Stimulated activated CD4-positive, alpha-beta T cell treated with anti-CD3 and anti-CD28 coated beads, Interleukin-4, amount 100 ng/mL, for 24 hours (primary cell): ENCODE data around the gene SMAD4.
"Not testable (repeated sequence)": the region's sequence is repeated elsewhere in the genome, so short reads cannot be mapped to it uniquely, and the experiment has no call there.

ENCODE experiments used
- DNase-seq: peaks from one replicate; pipeline ENCODE4 v3.0.0-alpha.2; 2020

SMAD4 gene

DNA sequence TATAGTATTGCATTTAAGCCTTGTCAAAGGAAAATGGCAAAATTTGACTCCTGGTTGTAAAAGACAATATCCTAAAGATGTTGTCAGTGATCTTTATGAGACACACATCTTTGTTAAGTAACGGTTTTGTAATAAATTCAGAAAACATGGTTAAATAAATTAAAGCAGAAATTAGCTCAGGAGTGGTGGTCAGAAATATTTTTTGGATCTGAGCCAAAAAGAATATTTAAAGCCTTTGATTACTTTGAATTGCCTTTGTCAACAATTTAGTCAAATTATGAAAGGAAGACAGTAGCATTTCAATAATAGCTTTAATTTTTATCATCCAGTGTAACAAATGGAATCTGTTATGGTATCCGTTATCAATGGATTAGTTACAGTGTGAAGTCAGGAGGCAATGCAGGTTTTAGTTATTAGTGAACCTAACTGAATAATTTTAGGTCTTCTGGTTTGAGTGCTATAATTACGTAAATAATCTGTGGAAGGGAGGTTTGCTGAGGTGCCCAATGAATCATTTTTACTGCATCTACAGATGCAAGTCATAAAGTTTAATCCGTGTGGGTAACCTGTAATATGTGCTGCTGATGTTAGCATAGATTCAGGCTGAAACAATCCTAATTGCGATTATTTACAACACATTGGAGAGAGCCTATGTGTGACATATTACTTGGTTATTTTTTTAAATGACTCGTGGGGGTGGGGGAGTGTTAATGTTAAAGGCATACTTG lies 42.7 kb downstream of the SMAD4 start:
- no peak for DNase-seq

DNA sequence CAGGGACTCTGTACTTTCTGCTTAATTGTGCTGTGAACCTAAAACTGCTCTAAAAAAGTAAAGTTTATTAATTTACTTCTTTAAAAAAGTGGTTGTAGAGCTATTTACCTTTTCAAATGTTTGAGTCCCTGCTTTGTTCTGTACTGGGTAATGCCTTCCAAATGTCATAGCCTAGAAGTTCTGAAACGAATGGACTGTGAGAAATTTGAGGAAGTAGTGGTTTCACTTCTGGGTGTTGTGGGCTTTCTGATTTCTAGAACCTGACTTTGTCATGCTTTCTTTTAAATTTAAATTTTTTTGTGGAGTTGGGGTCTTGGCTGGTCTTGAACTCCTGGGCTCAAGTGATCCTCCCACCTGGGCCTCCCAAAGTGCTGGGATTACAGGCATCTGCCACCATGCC lies 44.6 kb downstream of the SMAD4 start:
- DNase-seq, result no peak

DNA sequence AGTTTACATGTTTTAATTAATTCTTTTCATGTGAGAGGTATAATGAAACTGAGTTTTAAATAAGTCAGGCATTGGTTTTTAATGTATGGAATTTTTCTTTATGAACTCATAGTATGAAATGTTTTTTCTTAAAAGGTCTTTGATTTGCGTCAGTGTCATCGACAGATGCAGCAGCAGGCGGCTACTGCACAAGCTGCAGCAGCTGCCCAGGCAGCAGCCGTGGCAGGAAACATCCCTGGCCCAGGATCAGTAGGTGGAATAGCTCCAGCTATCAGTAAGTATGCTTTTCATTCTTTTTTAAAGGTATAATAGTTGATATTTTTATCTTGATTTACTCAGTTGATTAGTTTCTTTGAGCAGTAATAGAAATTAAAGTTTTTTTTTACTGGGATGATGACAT lies 46.5 kb downstream of the SMAD4 start:
- DNase-seq, result no peak

DNA sequence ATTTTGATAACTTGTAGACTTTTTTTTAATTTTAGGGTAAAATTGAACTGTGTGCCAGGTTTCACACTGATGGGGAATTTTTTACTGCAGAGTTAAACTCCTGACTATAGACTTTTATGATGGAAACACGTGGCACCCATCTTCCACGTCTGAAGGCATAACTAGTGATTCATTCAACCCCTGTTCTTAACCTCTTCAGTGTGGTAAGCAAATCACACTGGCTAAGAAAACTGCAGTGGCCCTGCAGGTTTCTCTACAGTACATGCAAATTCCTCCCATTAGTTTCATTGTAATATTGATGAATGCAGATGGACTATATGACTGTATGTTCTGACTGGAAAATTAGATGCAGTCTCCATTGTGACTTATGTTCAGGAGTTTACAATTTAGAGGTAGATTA lies 47.2 kb downstream of the SMAD4 start:
- no peak for DNase-seq

- DNase-seq, result no peak
Observed at GRCh38 chr18:51078026-51078425, 48.0 kb downstream of the SMAD4 start.

GRCh38 chr18:51082571-51083267 lies 52.7 kb downstream of the SMAD4 start:
- no peak for DNase-seq

DNA sequence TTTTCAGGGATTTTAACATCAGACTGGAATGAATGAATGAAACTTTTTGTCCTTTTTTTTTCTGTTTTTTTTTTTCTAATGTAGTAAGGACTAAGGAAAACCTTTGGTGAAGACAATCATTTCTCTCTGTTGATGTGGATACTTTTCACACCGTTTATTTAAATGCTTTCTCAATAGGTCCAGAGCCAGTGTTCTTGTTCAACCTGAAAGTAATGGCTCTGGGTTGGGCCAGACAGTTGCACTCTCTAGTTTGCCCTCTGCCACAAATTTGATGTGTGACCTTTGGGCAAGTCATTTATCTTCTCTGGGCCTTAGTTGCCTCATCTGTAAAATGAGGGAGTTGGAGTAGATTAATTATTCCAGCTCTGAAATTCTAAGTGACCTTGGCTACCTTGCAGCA lies 53.4 kb downstream of the SMAD4 start:
- DNase-seq, result no peak

GRCh38 chr18:51088410-51088809 lies 58.4 kb downstream of the SMAD4 start:
- no peak for DNase-seq

DNA sequence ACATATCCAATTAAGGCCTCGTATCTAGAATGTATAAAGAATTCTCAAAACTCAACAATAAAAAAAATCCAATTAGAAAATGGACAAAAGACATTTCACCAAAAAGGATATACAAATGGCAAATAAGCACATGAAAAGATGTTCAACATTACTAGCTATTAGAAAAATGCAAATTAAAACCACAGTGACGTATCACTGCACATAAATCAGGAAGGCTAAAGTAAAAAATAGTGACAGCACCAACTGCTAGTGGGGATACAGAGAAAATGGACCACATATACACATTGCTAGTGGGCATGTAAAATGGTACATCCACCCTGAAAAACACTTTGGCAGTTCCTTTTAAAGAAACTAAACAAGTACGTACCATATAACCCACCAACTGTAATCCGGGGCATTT lies 59.7 kb downstream of the SMAD4 start:
- DNase-seq, result no peak

GRCh38 chr18:51091270-51091669 lies 61.3 kb downstream of the SMAD4 start:
- DNase-seq, result no peak

GRCh38 chr18:51092117-51092516 lies 62.1 kb downstream of the SMAD4 start:
- DNase-seq, result no peak

DNA sequence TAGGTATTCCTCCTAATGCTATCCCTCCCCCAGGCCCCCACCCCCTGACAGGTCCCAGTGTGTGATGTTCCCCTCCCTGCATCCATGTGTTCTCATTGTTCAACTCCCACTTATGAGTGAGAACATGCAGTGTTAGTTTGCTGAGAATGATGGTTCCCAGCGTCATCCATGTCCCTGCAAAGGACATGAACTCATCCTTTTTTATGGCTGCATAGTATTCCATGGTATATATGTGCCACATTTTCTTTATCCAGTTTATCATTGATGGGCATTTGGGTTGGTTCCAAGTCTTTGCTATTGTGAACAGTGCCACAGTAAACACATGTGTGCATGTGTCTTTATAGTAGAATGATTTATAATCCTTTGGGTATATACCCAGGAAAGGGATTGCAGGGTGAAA lies 63.0 kb downstream of the SMAD4 start:
- DNase-seq, result not testable (repeated sequence)

DNA sequence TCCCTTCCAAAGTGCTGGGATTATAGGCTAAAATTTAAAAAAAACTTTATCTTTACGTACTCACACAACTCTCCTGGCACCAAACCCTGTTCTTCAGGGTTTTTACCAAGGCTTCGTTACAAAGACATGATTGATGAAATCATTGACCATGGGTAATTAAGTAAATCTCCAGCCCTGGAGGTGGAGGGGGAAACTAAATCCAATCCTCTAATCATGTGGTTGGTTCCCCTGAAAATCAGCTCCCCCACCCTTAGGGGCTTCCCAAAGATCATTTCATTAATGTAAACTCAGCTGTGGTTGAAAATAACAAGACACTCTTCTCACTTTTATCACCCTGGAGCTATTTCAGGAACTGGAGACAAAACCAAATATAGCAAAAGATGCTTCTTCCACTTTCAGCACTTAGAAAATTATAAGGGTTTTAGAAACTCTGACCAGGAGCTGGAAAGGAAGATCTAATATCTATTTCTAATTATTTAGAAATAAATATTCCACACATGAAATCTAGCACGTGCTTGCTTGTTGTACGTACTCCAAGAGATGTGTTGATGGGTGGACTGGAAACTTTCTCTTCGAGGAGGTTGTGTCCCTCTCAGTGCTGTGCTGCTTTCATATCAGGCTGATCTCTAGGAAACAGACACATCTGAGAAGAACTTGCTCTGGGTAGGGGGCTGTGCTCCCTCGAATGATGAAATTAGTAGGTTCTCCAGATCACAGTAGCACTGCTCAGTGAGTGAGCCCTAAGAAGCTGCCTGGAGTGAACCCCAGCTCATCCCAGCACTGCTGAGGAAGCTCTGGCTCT lies 67.2 kb downstream of the SMAD4 start:
- DNase-seq, result no peak

DNA sequence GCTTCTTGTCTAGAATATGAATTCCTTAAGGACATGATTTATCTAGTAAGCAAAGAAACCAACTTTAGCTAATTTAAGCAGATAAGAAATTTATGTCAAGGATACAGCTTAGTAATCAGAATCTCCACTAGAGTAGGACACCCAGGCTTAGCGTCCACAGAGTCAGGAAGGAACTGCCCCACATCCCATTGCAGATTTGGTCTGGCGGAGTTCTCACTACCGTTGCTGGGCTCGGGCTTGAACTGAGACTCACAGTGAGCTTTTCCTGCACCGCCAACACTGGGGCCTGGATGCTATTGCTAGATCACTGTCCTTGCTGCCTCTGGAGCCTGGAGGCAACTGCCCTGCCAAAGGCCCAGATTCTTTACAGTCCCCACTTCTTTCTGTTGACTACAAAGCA lies 68.1 kb downstream of the SMAD4 start:
- no peak for DNase-seq

GRCh38 chr18:51098513-51098912 lies 68.5 kb downstream of the SMAD4 start:
- DNase-seq, result no peak

DNA sequence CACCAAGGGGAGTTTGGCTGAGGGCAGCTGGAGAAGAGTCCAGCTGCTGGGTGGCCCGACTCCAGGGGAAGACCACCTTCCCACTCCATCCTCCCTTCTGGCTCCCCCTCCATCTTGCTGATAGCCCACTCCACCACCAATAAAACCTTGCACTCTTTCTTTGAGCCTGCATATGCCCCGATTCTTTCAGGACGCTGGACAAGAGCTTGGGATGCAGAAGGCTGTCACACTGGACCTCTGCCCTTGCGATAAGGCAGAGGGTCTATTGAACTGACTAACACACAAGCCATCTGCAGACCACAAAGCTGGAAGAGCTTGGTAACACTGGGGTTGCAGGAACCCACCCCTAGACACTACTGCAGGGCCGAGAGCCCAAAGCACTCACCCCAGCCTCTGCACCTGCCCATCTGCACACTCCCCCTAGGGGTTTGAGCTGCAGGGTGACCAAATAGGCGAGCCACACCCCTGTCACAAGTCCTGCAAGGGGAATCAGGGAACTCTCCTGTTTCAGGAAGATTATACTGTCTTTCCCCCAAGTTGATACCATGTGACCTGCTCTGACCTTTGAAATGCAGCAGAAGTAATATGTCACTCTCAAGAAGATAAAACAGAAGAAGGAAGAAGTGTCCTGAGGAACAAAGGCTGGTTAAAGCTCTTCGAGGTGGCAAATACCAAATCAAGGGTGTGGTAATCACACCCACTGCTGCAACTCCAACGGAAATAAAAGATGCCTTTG lies 70.5 kb downstream of the SMAD4 start:
- no peak for DNase-seq

- no peak for DNase-seq
Observed at GRCh38 chr18:51107082-51107481, 77.1 kb downstream of the SMAD4 start.

DNA sequence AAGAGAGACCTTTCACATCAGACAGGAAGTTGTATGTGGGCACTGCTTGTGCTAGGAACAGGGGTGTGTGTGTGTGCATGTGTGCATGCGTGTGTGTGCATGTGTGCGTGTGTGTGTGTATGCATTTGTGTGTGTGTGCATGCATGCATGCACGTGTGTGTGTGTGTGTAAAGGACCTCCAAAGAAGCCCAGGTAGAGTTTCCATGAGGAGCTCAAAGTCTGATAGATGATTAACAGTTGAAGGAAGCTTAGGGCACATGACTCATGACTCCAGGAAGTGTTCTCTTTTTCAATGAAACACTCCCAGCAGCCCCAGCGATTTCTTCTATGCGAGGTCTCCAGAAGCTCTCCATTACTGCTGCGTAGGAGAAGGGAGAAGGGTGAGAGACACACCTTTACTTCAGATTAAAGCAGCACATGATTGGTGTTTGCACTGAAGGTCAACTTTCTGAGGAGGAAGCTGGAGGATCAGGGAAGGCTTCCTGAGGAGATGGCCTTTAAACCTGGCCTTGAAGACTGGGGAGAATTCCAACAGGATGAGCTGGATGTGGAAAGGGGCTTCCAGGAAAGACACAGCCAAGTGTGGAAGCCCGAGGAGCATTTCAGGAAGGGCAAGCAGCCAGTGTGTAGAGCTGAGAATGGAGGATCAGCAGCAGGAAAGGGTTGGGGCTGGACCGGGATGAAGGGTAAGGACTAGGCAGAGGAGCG lies 77.7 kb downstream of the SMAD4 start:
- no peak for DNase-seq

GRCh38 chr18:51108330-51108729 lies 78.3 kb downstream of the SMAD4 start:
- DNase-seq, result no peak

GRCh38 chr18:51110073-51110797 lies 80.2 kb downstream of the SMAD4 start:
- DNase-seq, result peak; percentile 77

GRCh38 chr18:51111633-51112355 lies 81.8 kb downstream of the SMAD4 start:
- not testable (repeated sequence) for DNase-seq
